Astrocyte (in vitro differentiated cells and primary cell): Measurements from ENCODE around the gene CSTF2T.

Source experiments
- CTCF ChIP-seq: IDR thresholded peaks from 2 replicates; pipeline ENCODE4 v1.5.1; 2011; ENCODE audit warnings: low read depth, mild to moderate bottlenecking, inconsistent platforms, low read length, moderate library complexity; ENCODE audit not compliant: insufficient read depth
- EZH2 ChIP-seq: IDR thresholded peaks from 2 replicates; pipeline ENCODE4 v1.6.1; 2012; ENCODE audit warnings: mild to moderate bottlenecking, low read length, inconsistent platforms; ENCODE audit not compliant: insufficient read depth

DNA sequence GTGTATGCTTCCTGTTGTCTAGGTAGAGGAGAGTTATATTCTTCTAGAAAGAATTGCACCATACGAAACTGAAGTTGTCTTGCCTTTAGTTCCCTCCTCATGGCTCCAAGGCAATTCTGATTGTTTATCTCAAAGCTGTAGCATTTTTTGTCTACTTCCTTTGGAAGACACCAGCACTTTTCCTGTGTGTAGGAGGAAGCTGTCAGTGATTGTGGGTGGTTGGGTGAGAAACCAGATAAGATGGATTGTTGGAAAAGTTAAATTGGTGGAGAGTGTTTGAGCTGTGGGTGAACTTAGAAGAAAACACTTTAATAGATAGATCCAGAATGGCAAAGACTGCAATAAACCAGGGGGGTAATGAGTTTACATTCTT, 12.1 kb upstream of the CSTF2T start:
- TF ChIP-seq CTCF (no peak), EZH2 (no peak)
